HCT116 (cell line): ENCODE data around the gene PDE10A.

Source experiments
- ATF3 ChIP-seq: IDR thresholded peaks from 2 replicates; pipeline ENCODE4 v1.6.1; 2012
- CBX3 ChIP-seq: IDR thresholded peaks from 2 replicates; pipeline ENCODE4 v1.6.1; 2012; ENCODE audit warnings: low read depth
- EZH2 ChIP-seq: fragments of 200-600 bp; sonication (generic); IDR thresholded peaks from 2 replicates; pipeline ENCODE4 v1.6.1; 2017; ENCODE audit warnings: antibody characterized with exemption, mixed run types
- EZH2phosphoT487 ChIP-seq: fragments of 200-600 bp; IDR thresholded peaks from 2 replicates; pipeline ENCODE4 v1.6.1; 2018; ENCODE audit warnings: antibody characterized with exemption, borderline replicate concordance
- POLR2AphosphoS5 ChIP-seq: IDR thresholded peaks from 2 replicates; pipeline ENCODE4 v1.6.1; 2011; ENCODE audit warnings: mild to moderate bottlenecking, low read depth, low read length, moderate library complexity
- SIN3A ChIP-seq: IDR thresholded peaks from 2 replicates; pipeline ENCODE4 v1.6.1; 2012; ENCODE audit warnings: low read depth
- SP1 ChIP-seq: IDR thresholded peaks from 2 replicates; pipeline ENCODE4 v1.6.1; 2012; ENCODE audit warnings: low read depth
- YY1 ChIP-seq: IDR thresholded peaks from 2 replicates; pipeline ENCODE4 v1.6.1; 2011; ENCODE audit warnings: low read length, low read depth, moderate library complexity, mild to moderate bottlenecking; ENCODE audit not compliant: insufficient replicate concordance; ENCODE audit errors: extremely low read depth
- TF ChIP-seq, protein P1 (sequence below), 3 experiments: fragments of 200-600 bp in 1 of 3; sonication (generic) in 1 of 3; IDR thresholded peaks in 2 of 3; conservative IDR thresholded peaks in 1 of 3; 2 replicates each; pipeline ENCODE4 v1.5.1; 2012 to 2017; ENCODE audit warnings: low read depth in 2 of 3, low read length in 2 of 3, antibody characterized with exemption in 1 of 3, borderline replicate concordance in 1 of 3, control low read depth in 1 of 3, mild to moderate bottlenecking in 1 of 3, mixed read lengths in 1 of 3, mixed run types in 1 of 3, moderate library complexity in 1 of 3; ENCODE audit not compliant: insufficient read depth in 1 of 3

GRCh38 chr6:165506657-165507056, 156.4 kb downstream of the PDE10A start:
- TF ChIP-seq, protein P1, sequence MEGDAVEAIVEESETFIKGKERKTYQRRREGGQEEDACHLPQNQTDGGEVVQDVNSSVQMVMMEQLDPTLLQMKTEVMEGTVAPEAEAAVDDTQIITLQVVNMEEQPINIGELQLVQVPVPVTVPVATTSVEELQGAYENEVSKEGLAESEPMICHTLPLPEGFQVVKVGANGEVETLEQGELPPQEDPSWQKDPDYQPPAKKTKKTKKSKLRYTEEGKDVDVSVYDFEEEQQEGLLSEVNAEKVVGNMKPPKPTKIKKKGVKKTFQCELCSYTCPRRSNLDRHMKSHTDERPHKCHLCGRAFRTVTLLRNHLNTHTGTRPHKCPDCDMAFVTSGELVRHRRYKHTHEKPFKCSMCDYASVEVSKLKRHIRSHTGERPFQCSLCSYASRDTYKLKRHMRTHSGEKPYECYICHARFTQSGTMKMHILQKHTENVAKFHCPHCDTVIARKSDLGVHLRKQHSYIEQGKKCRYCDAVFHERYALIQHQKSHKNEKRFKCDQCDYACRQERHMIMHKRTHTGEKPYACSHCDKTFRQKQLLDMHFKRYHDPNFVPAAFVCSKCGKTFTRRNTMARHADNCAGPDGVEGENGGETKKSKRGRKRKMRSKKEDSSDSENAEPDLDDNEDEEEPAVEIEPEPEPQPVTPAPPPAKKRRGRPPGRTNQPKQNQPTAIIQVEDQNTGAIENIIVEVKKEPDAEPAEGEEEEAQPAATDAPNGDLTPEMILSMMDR (IDR thresholded peaks at IDR 0.05 in 2 of 3, conservative IDR thresholded peaks at IDR 0.05 in 1 of 3; ENCODE audit: borderline replicate concordance in 1 of 3, insufficient read depth in 1 of 3, low read depth in 2 of 3, low read length in 2 of 3), result no peak
- TF ChIP-seq SP1 (no peak), EZH2phosphoT487 (no peak), POLR2AphosphoS5 (no peak), SIN3A (no peak), EZH2 (no peak), YY1 (no peak), CBX3 (no peak), ATF3 (no peak)
